HUES48 (cell line): Measurements from ENCODE around the gene SEMA3G.

ENCODE experiments used
- H3K27ac ChIP-seq: one replicate; pipeline ENCODE4 v1.7.0; 2013; ENCODE audit warnings: low read depth, low read length, inconsistent platforms
- H3K27me3 ChIP-seq: 2 replicates; pipeline ENCODE4 v1.6.1; 2013; ENCODE audit warnings: mild to moderate bottlenecking, low read length; ENCODE audit not compliant: control insufficient read depth, insufficient read depth
- H3K36me3 ChIP-seq: 2 replicates; pipeline ENCODE4 v1.6.1; 2013; ENCODE audit warnings: low read length; ENCODE audit not compliant: control insufficient read depth, insufficient read depth
- H3K4me1 ChIP-seq: 2 replicates; pipeline ENCODE4 v1.6.1; 2013; ENCODE audit warnings: mild to moderate bottlenecking, low read length; ENCODE audit not compliant: control insufficient read depth, insufficient read depth
- H3K4me3 ChIP-seq: 2 replicates; pipeline ENCODE4 v1.5.1; 2013; ENCODE audit warnings: mild to moderate bottlenecking, low read depth, low read length
- H3K9ac ChIP-seq: 2 replicates; pipeline ENCODE4 v1.6.1; 2013; ENCODE audit warnings: mild to moderate bottlenecking, low read depth, low read length, moderate library complexity
- H3K9me3 ChIP-seq: 2 replicates; pipeline ENCODE4 v1.6.1; 2013; ENCODE audit warnings: low read length; ENCODE audit not compliant: control insufficient read depth, insufficient read depth

Gene SEMA3G

GRCh38 chr3:52477076-52477795, 32.3 kb upstream of the SEMA3G start:
- Histone ChIP-seq H3K27ac (no peak overlapping the region), H3K36me3 (peaks cover 94% of the 10 kb centered on the region), H3K4me1 (no peaks in the 10 kb centered on the region), H3K27me3 (no peaks in the 10 kb centered on the region), H3K9me3 (no peaks in the 10 kb centered on the region), H3K4me3 (no peak overlapping the region), H3K9ac (no peak overlapping the region)

- Histone ChIP-seq H3K9me3 (no peaks in the 10 kb centered on the region), H3K27me3 (no peaks in the 10 kb centered on the region), H3K9ac (no peak overlapping the region), H3K27ac (no peak overlapping the region), H3K4me1 (no peaks in the 10 kb centered on the region), H3K4me3 (no peak overlapping the region), H3K36me3 (peaks cover 81% of the 10 kb centered on the region)
These were observed 28.1 kb upstream of the SEMA3G start for GRCh38 chr3:52473026-52473425.

GRCh38 chr3:52472239-52473000, 27.5 kb upstream of the SEMA3G start:
- no peaks in the 10 kb centered on the region for H3K27me3 ChIP-seq
- peaks cover 80% of the 10 kb centered on the region for H3K36me3 ChIP-seq
- H3K9me3 ChIP-seq = no peaks in the 10 kb centered on the region
- no peak overlapping the region for H3K4me3 ChIP-seq
- H3K9ac ChIP-seq = no peak overlapping the region
- H3K4me1 ChIP-seq = no peaks in the 10 kb centered on the region
- H3K27ac ChIP-seq = no peak overlapping the region

DNA sequence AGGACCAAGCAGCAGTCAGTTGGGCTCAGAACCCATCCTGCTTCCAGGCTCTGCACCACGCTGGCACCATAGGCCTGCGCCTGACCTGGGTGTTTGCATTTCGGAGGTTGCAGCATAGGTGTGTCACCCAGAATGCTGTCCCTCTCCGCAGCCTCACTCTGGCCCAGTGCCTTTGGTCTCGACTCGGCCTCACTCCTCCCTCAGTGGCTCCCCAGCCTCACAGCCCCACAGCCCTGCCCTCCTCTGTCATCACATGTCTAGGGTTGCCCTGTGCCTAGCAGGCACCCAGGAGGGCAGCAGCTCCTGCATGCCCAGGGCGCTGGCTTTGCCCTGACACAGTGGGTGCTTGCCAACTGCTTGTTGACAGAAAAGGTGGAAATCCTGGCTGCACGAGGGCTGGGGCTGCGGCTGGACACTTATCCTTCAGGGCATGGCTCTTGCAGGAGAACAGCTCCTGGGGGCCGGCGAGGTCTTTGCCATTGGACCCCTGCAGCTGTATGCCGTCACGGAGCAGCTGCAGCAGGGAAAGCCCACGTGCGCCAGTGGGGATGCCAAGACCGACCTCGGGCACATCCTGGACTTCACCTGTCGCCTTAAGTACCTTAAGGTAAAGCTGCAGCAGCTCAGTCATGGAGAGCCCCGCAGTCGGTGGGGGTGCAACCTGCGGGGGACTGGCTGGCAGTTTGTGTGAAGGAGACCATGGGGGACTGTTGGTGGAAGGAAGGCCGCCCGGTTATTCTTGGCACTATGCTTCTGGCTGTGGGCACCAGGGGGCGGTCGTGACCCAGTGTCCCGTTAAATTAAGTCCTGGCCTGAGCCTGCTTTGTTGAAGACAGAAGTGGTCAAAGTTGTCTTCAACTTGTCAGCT, 26.7 kb upstream of the SEMA3G start:
- Histone ChIP-seq H3K27ac (no peak overlapping the region), H3K27me3 (no peaks in the 10 kb centered on the region), H3K4me3 (no peak overlapping the region), H3K9me3 (no peaks in the 10 kb centered on the region), H3K36me3 (peaks cover 76% of the 10 kb centered on the region), H3K9ac (no peak overlapping the region), H3K4me1 (no peaks in the 10 kb centered on the region)

- Histone ChIP-seq H3K27ac (no peak overlapping the region), H3K27me3 (no peaks in the 10 kb centered on the region), H3K4me3 (no peak overlapping the region), H3K36me3 (peaks cover 73% of the 10 kb centered on the region), H3K4me1 (no peaks in the 10 kb centered on the region), H3K9me3 (no peaks in the 10 kb centered on the region), H3K9ac (no peak overlapping the region)
These were observed 26.0 kb upstream of the SEMA3G start for GRCh38 chr3:52470920-52471319.

DNA sequence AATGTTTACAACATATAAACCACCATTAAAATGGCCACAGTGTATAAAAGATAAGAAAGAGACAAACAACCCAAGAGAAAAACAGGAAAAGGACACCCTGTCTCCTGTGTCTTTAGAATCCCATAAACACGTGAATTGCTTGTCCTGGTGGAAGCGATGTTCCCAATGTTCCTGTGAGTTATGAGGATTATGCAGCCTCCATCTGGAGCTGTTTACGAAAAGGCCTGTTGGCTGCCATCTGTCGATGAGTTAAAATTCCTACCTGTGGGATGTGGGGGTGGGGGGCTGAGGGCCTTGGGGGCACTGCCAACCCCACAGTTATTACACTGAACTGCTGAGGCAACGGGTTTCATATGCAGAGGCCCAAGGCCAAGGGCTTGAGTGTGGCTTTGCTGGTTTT, 24.1 kb upstream of the SEMA3G start:
- Histone ChIP-seq H3K4me3 (no peak overlapping the region), H3K9ac (no peak overlapping the region), H3K27ac (no peak overlapping the region), H3K9me3 (no peaks in the 10 kb centered on the region), H3K4me1 (no peaks in the 10 kb centered on the region), H3K36me3 (peaks cover 74% of the 10 kb centered on the region), H3K27me3 (no peaks in the 10 kb centered on the region)

DNA sequence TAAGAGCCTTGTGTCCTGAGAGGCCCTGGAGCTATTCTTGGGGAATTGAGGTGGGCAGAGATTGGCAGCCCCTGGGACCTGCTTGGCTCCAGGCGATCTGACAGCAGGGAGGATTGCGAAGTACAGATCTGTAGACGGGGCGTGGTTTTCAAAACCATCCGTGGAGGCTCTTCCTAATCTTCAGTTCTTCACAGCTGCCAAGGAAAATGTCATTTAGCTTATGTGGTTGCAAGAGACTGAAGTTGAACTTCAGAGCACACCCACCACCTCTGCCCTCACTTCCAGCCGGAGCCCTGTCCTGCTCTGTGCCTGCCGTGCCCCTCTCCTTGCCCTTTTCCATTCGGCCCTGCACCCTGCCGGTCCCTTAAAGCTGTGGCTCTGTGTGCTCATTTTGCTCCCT, 23.4 kb upstream of the SEMA3G start:
- Histone ChIP-seq H3K4me3 (no peak overlapping the region), H3K9me3 (no peaks in the 10 kb centered on the region), H3K36me3 (peaks cover 70% of the 10 kb centered on the region), H3K9ac (no peak overlapping the region), H3K4me1 (no peaks in the 10 kb centered on the region), H3K27me3 (no peaks in the 10 kb centered on the region), H3K27ac (no peak overlapping the region)

GRCh38 chr3:52463416-52463815, 18.5 kb upstream of the SEMA3G start:
- H3K36me3 ChIP-seq = peaks cover 79% of the 10 kb centered on the region
- no peaks in the 10 kb centered on the region for H3K4me1 ChIP-seq
- H3K4me3 ChIP-seq = no peak overlapping the region
- no peaks in the 10 kb centered on the region for H3K27me3 ChIP-seq
- H3K27ac ChIP-seq = no peak overlapping the region
- H3K9me3 ChIP-seq = no peaks in the 10 kb centered on the region
- no peak overlapping the region for H3K9ac ChIP-seq

- Histone ChIP-seq H3K4me3 (no peak overlapping the region), H3K4me1 (peaks cover 4% of the 10 kb centered on the region; the same call in 1 of the 2 replicates), H3K36me3 (peaks cover 82% of the 10 kb centered on the region), H3K27ac (no peak overlapping the region), H3K9me3 (no peaks in the 10 kb centered on the region), H3K27me3 (no peaks in the 10 kb centered on the region), H3K9ac (no peak overlapping the region)
These were observed 17.0 kb upstream of the SEMA3G start for GRCh38 chr3:52461874-52462273.

GRCh38 chr3:52458770-52459545, 14.1 kb upstream of the SEMA3G start:
- Histone ChIP-seq H3K27ac (no peak overlapping the region), H3K4me1 (peaks cover 15% of the 10 kb centered on the region; the same call in 1 of the 2 replicates), H3K9me3 (no peaks in the 10 kb centered on the region), H3K4me3 (no peak overlapping the region), H3K27me3 (no peaks in the 10 kb centered on the region), H3K36me3 (peaks cover 60% of the 10 kb centered on the region), H3K9ac (no peak overlapping the region)
